Lower leg skin (tissue), 4 donors: ENCODE data around the gene MS4A4E. TPM values are rescaled to one million over a fixed set of nuclear protein-coding genes. Genes with fewer than 3 reads are reported as not detected.
"Not testable (repeated sequence)": the region's sequence is repeated elsewhere in the genome, so short reads cannot be mapped to it uniquely, and the experiment has no call there.

Source experiments
- DNase-seq, 2 donors: peaks; one replicate each; pipeline ENCODE4 v3.0.0-alpha.2; 2019; ENCODE audit warnings: low spot score in 2 of 2
- H3K4me3 ChIP-seq: fragments of 200-600 bp; sonication (generic); 2 replicates; pipeline ENCODE4 v1.5.1; 2017; ENCODE audit warnings: mild to moderate bottlenecking, low read depth; ENCODE audit not compliant: poor library complexity, severe bottlenecking
- CTCF ChIP-seq, 3 donors: fragments of 450-650 bp; IDR thresholded peaks; one replicate each; pipeline ENCODE4 v1.5.1; 2016; ENCODE audit warnings: antibody characterized with exemption in 3 of 3, mild to moderate bottlenecking in 3 of 3, moderate library complexity in 2 of 3
- POLR2A ChIP-seq, 2 donors: fragments of 450-650 bp; IDR thresholded peaks; one replicate each; pipeline ENCODE4 v1.6.1; 2016 to 2017; ENCODE audit warnings: antibody characterized with exemption in 2 of 2, mild to moderate bottlenecking in 1 of 2, moderate library complexity in 1 of 2
- WGBS, 2 donors: methylation state at CpG; one replicate each; pipeline ENCODE4 v1.1.5; 2018; 5-methylcytosine and 5-hydroxymethylcytosine counted together
- intact Hi-C: fragments of 100-400 bp; cut with DNase I; formaldehyde crosslinking; loops from one replicate; pipeline ENCODE4 v1.15.0; 2023; ENCODE audit warnings: low total_unique reads
- total RNA-seq, 4 donors: library from RNA; depleted of rRNA; stranded (reverse); fragments of >200 nt; gene quantifications; one replicate each; pipeline ENCODE4 v1.1.0, GENCODE V29; 2016

MS4A4E gene
- total RNA-seq, 4 donors from 2014 or later, result 0.25 to 1.6 (median 1.4) TPM

GRCh38 chr11:60197442-60197841 lies 45.5 kb downstream of the MS4A4E start:
- no peak for TF ChIP-seq POLR2A (IDR thresholded peaks at IDR 0.05)
- TF ChIP-seq CTCF (IDR thresholded peaks at IDR 0.05), result no peak
- 87 to 89% methylated on average over 1 of the region's 1 CpG for WGBS, 2 donors
- intact Hi-C loops, result no loop called here
- DNase-seq, result no peak
- H3K4me3 ChIP-seq, result no peak overlapping the region

DNA sequence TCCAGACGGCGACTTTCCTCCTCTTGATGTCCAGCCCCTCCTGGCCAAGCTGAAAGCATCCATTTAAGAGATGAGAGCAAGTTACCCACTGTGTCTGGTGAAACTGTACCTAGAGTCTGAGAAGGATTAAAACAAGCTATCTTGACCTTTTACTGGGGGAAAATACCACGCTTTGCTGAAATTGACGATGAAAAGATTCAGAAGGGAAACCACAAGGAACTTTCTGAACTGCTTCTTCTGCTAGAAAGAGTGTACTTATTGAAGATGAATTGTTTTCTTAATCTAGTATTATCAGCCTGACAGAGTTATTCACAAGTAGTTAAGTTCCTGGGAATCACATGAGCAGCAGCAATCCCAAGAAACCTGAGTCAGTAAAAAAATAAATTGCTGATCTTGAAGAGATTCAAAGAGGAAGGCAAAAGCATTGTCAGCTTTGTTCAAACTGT lies 47.0 kb downstream of the MS4A4E start:
- WGBS, 2 donors, result 76 to 77% methylated on average over 4 of the region's 4 CpGs
- intact Hi-C loops, result no loop called here
- no peak overlapping the region for H3K4me3 ChIP-seq
- no peak for DNase-seq
- no peak for TF ChIP-seq CTCF (IDR thresholded peaks at IDR 0.05)
- no peak for TF ChIP-seq POLR2A (IDR thresholded peaks at IDR 0.05)

GRCh38 chr11:60194511-60194910 lies 48.4 kb downstream of the MS4A4E start:
- no peak for DNase-seq
- 67 to 75% methylated on average over 3 of the region's 3 CpGs for WGBS, 2 donors
- intact Hi-C loops, result no loop called here
- H3K4me3 ChIP-seq, result no peak overlapping the region
- no peak for TF ChIP-seq POLR2A (IDR thresholded peaks at IDR 0.05)
- TF ChIP-seq CTCF (IDR thresholded peaks at IDR 0.05), result no peak

GRCh38 chr11:60193687-60194433 lies 49.1 kb downstream of the MS4A4E start:
- H3K4me3 ChIP-seq, result no peak overlapping the region
- intact Hi-C loops, result no loop called here
- WGBS, 2 donors, result 8 to 9% methylated on average over 1 of the region's 1 CpG
- TF ChIP-seq CTCF (IDR thresholded peaks at IDR 0.05), result no peak
- no peak for TF ChIP-seq POLR2A (IDR thresholded peaks at IDR 0.05)
- DNase-seq, result peak in 1 of 2 donors; percentile 54

DNA sequence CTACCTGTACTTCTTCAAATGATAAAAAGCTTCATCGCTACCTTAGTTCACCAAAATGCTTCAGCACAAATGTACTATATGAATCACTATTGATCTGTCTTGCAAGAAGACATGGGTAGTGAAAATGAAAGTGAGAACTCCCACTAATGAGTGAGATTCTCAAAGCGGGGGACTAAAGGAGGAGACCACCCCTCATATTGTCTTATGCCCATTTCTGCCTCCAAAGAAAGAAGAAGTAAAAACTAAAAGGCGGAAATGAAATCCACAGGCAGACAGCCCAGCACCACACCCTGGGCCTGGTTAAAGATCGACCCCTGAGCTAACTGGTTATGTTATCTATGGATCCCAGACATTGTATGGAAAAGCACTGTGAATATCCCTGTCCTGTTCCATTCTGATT lies 50.4 kb downstream of the MS4A4E start:
- H3K4me3 ChIP-seq, intact Hi-C loops, DNase-seq: not testable (repeated sequence)
- WGBS, 2 donors, result 86 to 87% methylated on average over 4 of the region's 4 CpGs

- WGBS, 2 donors, result 31% methylated on average over 3 of the region's 3 CpGs
- intact Hi-C loops, DNase-seq, H3K4me3 ChIP-seq: not testable (repeated sequence)
Measured at GRCh38 chr11:60188481-60188880, 54.5 kb downstream of the MS4A4E start.

DNA sequence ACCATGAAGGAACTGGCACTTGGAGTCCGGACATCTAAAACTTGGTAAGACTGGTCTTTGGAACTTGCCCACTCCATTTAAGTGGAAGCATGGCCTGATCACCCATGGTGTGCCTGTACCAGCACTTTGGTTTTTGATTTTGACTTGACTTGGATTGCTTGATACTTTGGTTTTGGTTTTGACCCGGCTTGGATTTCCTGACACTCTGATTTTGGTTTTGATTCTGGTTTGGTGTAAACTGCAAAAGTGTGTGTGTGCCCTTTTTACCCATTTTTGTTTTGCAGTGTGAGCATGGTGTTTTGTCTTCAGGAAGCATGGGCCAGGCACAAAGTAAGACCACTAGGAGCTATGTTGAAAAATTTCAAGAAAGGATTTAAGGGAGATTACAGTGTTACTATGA lies 56.8 kb downstream of the MS4A4E start:
- H3K4me3 ChIP-seq, DNase-seq, intact Hi-C loops: not testable (repeated sequence)
- 86 to 87% methylated on average over 2 of the region's 2 CpGs for WGBS, 2 donors

DNA sequence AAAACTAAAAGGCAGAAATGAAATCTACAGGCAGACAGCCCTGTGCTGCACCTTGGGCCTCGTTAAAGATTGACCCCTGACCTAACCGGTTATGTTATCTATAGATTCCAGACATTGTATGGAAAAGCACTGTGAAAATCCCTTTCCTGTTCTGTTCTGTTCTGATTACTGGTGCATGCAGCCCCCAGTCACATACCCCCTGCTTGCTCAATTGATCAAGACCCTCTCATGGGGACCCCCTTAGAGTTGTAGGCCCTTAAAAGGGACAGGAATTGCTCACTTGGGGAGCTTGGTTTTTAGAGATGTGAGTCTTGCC lies 57.5 kb downstream of the MS4A4E start:
- intact Hi-C loops, H3K4me3 ChIP-seq, DNase-seq: not testable (repeated sequence)
- 49 to 50% methylated on average over 2 of the region's 2 CpGs for WGBS, 2 donors
